Stimulated activated CD4-positive, alpha-beta T cell treated with anti-CD3 and anti-CD28 coated beads, Interleukin-2, amount 100 ng/mL, for 4 hours (primary cell): ENCODE measurements around the gene ETV6.

Experiments
- DNase-seq: peaks from one replicate; pipeline ENCODE4 v3.0.0-alpha.2; 2020; ENCODE audit warnings: low read depth

Gene ETV6

GRCh38 chr12:11776316-11776715 is 126.8 kb downstream of the ETV6 start:
- DNase-seq: no peak

- no peak for DNase-seq
Measured at GRCh38 chr12:11777451-11777850, 128.0 kb downstream of the ETV6 start.

GRCh38 chr12:11777962-11778361 is 128.5 kb downstream of the ETV6 start:
- no peak for DNase-seq

- DNase-seq: no peak
Measured at GRCh38 chr12:11778713-11779685, 129.5 kb downstream of the ETV6 start.

GRCh38 chr12:11780521-11781101 is 131.1 kb downstream of the ETV6 start:
- no peak for DNase-seq

- no peak for DNase-seq
Measured at GRCh38 chr12:11782914-11783420, 133.5 kb downstream of the ETV6 start.

- DNase-seq: no peak
Measured at GRCh38 chr12:11785712-11786111, 136.2 kb downstream of the ETV6 start.

GRCh38 chr12:11786638-11787365 is 137.3 kb downstream of the ETV6 start:
- DNase-seq: no peak

- no peak for DNase-seq
Measured at GRCh38 chr12:11787437-11787836, 138.0 kb downstream of the ETV6 start.

- DNase-seq: no peak
Measured at GRCh38 chr12:11787933-11788849, 138.7 kb downstream of the ETV6 start.

- no peak for DNase-seq
Measured at GRCh38 chr12:11793921-11794710, 144.6 kb downstream of the ETV6 start.

GRCh38 chr12:11794751-11795150 is 145.3 kb downstream of the ETV6 start:
- DNase-seq: no peak

- DNase-seq: no peak
Measured at GRCh38 chr12:11795192-11795912, 145.9 kb downstream of the ETV6 start.

GRCh38 chr12:11795913-11796459 is 146.5 kb downstream of the ETV6 start:
- no peak for DNase-seq

- DNase-seq: no peak
Measured at GRCh38 chr12:11797317-11797913, 147.9 kb downstream of the ETV6 start.

GRCh38 chr12:11798006-11798708 is 148.7 kb downstream of the ETV6 start:
- DNase-seq: no peak

GRCh38 chr12:11798856-11799501 is 149.5 kb downstream of the ETV6 start:
- DNase-seq: no peak

GRCh38 chr12:11799502-11799873 is 150.0 kb downstream of the ETV6 start:
- no peak for DNase-seq
